Heart right ventricle (tissue), 16 donors: ENCODE measurements around the gene TAF1. TPM values are rescaled to one million over a fixed set of nuclear protein-coding genes. Genes with fewer than 3 reads are reported as not detected.

Experiments
- ATAC-seq, 8 donors: fragments of 200-7000 bp; cut with Tn5 transposase; one replicate each; pipeline ENCODE4 v1.9.1; 2020; ENCODE audit warnings: mild to moderate bottlenecking in 8 of 8, moderate library complexity in 8 of 8, moderate number of reproducible peaks in 1 of 8
- DNase-seq, 2 donors: peaks; one replicate each; pipeline ENCODE4 v3.0.0-alpha.2; 2020
- H3K27ac ChIP-seq, 10 donors: fragments of 200-600 bp; sonication (generic) in 2 of 10; one replicate each; pipeline versions ENCODE4 v1.5.0 to v1.8.0; 2020 to 2022; ENCODE audit warnings: mild to moderate bottlenecking in 3 of 10
- H3K27me3 ChIP-seq, 7 donors: fragments of 200-600 bp; one replicate each; pipeline ENCODE4 v1.8.0; 2021 to 2022; ENCODE audit warnings: mild to moderate bottlenecking in 2 of 7
- H3K36me3 ChIP-seq, 9 donors: fragments of 200-600 bp; sonication (generic) in 1 of 9; one replicate each; pipeline versions ENCODE4 v1.5.0 to v1.8.0; 2020 to 2022; ENCODE audit warnings: mild to moderate bottlenecking in 2 of 9
- H3K4me1 ChIP-seq, 9 donors: fragments of 200-600 bp; sonication (generic) in 1 of 9; one replicate each; pipeline versions ENCODE4 v1.5.0 to v1.8.0; 2020 to 2022; ENCODE audit warnings: mild to moderate bottlenecking in 4 of 9
- H3K4me3 ChIP-seq, 10 donors: fragments of 200-600 bp; sonication (generic) in 2 of 10; one replicate each; pipeline versions ENCODE4 v1.5.0 to v1.8.0; 2020 to 2022; ENCODE audit warnings: mild to moderate bottlenecking in 7 of 10, moderate library complexity in 2 of 10
- H3K9me3 ChIP-seq, 11 donors: fragments of 200-600 bp in 10 of 11; sonication (generic) in 2 of 11; one replicate each; pipeline versions ENCODE4 v1.5.0 to v1.8.0; 2013 to 2022; ENCODE audit warnings: mild to moderate bottlenecking in 2 of 11, control low read depth in 1 of 11, moderate library complexity in 1 of 11
- whole genome bisulfite sequencing, 2 donors: extraction: QIAGEN DNeasy Blood & Tissue Kit; methylation state at CpG; one replicate each; pipeline ENCODE4 v1.1.7; 2013; ENCODE audit warnings: inconsistent platforms in 1 of 2; 5-methylcytosine and 5-hydroxymethylcytosine counted together
- intact Hi-C, 10 donors: fragments of 100-400 bp; cut with DNase I; formaldehyde crosslinking; loops; one replicate each; pipeline versions ENCODE4 v1.11.1 to v1.14.2; 2022
- polyA plus RNA-seq, 2 donors: library from polyadenylated mRNA; stranded (reverse); fragments of 200-250 nt; gene quantifications; one replicate each; pipeline ENCODE4 v1.2.3, GENCODE V29; 2013
- total RNA-seq, 10 donors: library from RNA; stranded (reverse); fragmentation: NEBNext Ultra II Directional in 3 of 10; extraction: Animal tissue kit (Norgen Biotek cat#: 25700) in 3 of 10; gene quantifications; one replicate each; pipeline versions ENCODE4 v1.2.1 to v1.2.4, GENCODE V29; 2021 to 2023
- TF ChIP-seq, protein P1 (sequence below), 9 donors: fragments of 200-600 bp; sonication (generic) in 2 of 9; IDR thresholded peaks; one replicate each; pipeline versions ENCODE4 v1.5.0 to v1.8.0; 2021 to 2022; ENCODE audit warnings: antibody characterized with exemption in 9 of 9, mild to moderate bottlenecking in 5 of 9, moderate library complexity in 1 of 9
- donor health status: Arrhythmogenic right ventricular cardiomyopathy.
- donor health status: ischemic (EF 13 %, LVEDD 7.1; RV severe dilation, severe dysfunction).
- donor health status: healthy with polysubstance abuse.
- donor health status: DM: no; HTN: yes; CAD: no.
- donor health status: DM: no; HTN: no; CAD: no.
- donor health status: ischemic (EF 25% LVEDD 6.9; RV normal size, moderate dysfunction).
- donor health status: ischemic (EF 25% LVEDD 5.7; RV mildly dilated, moderate dysfunction).
- donor health status: healthy.
- donor health status: DM: yes; HTN: yes; CAD: no.
- donor health status: Ischemic cardiomyopathy.
- donor health status: ischemic (EF 35%, LVEDD 5.7; RV mildly dilated, moderate dysfunction).
- donor health status: nonischemic (EF 11% LVEDD 7.7; RV severe dilation, severe dysfunction).
- donor health status: DM: yes; HTN: yes; CAD: no.
- donor health status: PGD.
- donor health status: ischemic (EF 29% LVEDD 5.4; RV normal size, mild dysfunction).
- donor health status: nonischemic (EF 23%, LVEDD 6.1; RV moderate dilation, normal function).

Gene TAF1
- total and polyA plus RNA-seq, 12 donors = 6.0 to 27.1 (median 21.4) TPM

- Histone ChIP-seq H3K4me1 (no peaks in the 10 kb centered on the region), H3K9me3 (no peaks in the 10 kb centered on the region), H3K27me3 (no peaks in the 10 kb centered on the region), H3K27ac (no peak overlapping the region), H3K36me3 (peaks cover 0 to 75% (median 10%) of the 10 kb centered on the region in 9 donors), H3K4me3 (no peak overlapping the region)
- TF ChIP-seq, protein P1, sequence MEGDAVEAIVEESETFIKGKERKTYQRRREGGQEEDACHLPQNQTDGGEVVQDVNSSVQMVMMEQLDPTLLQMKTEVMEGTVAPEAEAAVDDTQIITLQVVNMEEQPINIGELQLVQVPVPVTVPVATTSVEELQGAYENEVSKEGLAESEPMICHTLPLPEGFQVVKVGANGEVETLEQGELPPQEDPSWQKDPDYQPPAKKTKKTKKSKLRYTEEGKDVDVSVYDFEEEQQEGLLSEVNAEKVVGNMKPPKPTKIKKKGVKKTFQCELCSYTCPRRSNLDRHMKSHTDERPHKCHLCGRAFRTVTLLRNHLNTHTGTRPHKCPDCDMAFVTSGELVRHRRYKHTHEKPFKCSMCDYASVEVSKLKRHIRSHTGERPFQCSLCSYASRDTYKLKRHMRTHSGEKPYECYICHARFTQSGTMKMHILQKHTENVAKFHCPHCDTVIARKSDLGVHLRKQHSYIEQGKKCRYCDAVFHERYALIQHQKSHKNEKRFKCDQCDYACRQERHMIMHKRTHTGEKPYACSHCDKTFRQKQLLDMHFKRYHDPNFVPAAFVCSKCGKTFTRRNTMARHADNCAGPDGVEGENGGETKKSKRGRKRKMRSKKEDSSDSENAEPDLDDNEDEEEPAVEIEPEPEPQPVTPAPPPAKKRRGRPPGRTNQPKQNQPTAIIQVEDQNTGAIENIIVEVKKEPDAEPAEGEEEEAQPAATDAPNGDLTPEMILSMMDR (IDR thresholded peaks at IDR 0.05) = no peak
- DNase-seq = no peak
- intact Hi-C loops = loop anchor here in 1 of 10 donors (10.0 kb wide), 1 partner anchor 91 kb away; no protein-coding TSS in a partner anchor
- no peak for ATAC-seq
- 75 to 86% methylated on average over 3 of the region's 3 CpGs for WGBS, 2 donors
Observed at GRCh38 chrX:71454222-71454621, 88.1 kb downstream of the TAF1 start.

GRCh38 chrX:71458866-71459265 lies 92.7 kb downstream of the TAF1 start:
- ATAC-seq (no peak), DNase-seq (no peak)
- H3K4me1 ChIP-seq = no peaks in the 10 kb centered on the region
- no peaks in the 10 kb centered on the region for H3K27me3 ChIP-seq
- intact Hi-C loops = loop anchor here in 1 of 10 donors (10.0 kb wide), 1 partner anchor 86 kb away; no protein-coding TSS in a partner anchor
- H3K4me3 ChIP-seq = no peak overlapping the region
- H3K36me3 ChIP-seq = peaks cover 0 to 100% (median 31%) of the 10 kb centered on the region in 9 donors
- TF ChIP-seq, protein P1 (IDR thresholded peaks at IDR 0.05) = no peak
- no peak overlapping the region for H3K27ac ChIP-seq
- 90 to 98% methylated on average over 5 to 6 of the region's 6 CpGs for WGBS, 2 donors
- no peaks in the 10 kb centered on the region for H3K9me3 ChIP-seq

DNA sequence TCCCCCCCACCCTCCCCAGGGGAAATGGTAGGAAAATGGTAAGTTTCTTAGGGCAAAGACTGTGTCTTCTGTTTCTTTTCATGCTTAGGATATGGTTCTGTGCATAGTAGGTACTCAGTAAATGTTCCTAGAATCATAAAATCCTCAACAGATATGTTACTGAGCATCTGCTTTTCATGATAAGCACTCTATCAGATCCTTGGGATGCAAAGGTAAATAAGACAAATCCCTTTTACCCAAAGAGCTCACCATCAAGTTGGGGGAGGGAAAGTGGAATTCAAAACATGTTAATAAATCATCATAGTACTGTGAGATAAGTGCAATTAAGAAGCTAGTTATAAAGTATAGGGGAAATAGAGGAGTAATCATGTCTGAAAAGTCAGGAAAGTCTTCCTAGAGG lies 98.8 kb downstream of the TAF1 start:
- Histone ChIP-seq H3K27ac (no peak overlapping the region), H3K4me1 (no peaks in the 10 kb centered on the region), H3K36me3 (peaks cover 0 to 80% (median 22%) of the 10 kb centered on the region in 9 donors), H3K27me3 (no peaks in the 10 kb centered on the region), H3K9me3 (no peaks in the 10 kb centered on the region), H3K4me3 (no peak overlapping the region)
- TF ChIP-seq, protein P1 (IDR thresholded peaks at IDR 0.05) = no peak
- no peak for DNase-seq
- intact Hi-C loops = no loop called here
- ATAC-seq = no peak

DNA sequence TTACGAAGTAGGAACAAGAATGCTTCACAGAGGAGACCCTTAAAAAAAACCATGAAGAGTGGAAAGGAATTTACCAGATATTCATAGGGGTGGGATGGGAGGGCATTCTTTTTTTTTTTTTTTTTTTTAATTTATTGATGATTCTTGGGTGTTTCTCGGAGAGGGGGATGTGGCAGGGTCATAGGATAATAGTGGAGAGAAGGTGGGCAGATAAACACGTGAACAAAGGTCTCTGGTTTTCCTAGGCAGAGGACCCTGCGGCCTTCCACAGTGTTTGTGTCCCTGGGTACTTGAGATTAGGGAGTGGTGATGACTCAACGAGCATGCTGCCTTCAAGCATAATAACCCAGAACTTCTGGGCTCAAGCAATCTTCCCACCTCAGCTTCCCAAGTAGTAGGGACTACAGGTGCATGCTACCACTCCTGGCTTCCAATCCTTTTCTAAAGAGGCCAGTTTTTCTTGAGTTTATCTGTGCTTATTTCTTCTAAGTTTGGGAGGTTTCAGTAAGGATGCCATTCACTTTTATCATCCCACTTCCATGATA lies 100.9 kb downstream of the TAF1 start:
- TF ChIP-seq, protein P1 (IDR thresholded peaks at IDR 0.05) = no peak
- WGBS, 2 donors = 68 to 78% methylated on average over 5 of the region's 5 CpGs
- Histone ChIP-seq H3K27ac (no peak overlapping the region), H3K36me3 (peaks cover 0 to 60% (median 6%) of the 10 kb centered on the region in 9 donors), H3K4me1 (no peaks in the 10 kb centered on the region), H3K9me3 (no peaks in the 10 kb centered on the region), H3K27me3 (no peaks in the 10 kb centered on the region), H3K4me3 (no peak overlapping the region)
- DNase-seq (no peak), ATAC-seq (no peak)
- intact Hi-C loops = no loop called here
